Adrenal gland (tissue), 5 donors: ENCODE results near the gene ZNF837.

Experiments used
- POLR2A ChIP-seq, 2 donors: fragments of 450-650 bp; IDR thresholded peaks; one replicate each; pipeline ENCODE4 v1.6.1; 2017; ENCODE audit warnings: antibody characterized with exemption in 2 of 2, mild to moderate bottlenecking in 2 of 2, moderate library complexity in 1 of 2
- TF ChIP-seq, protein P1 (sequence below), 6 experiments: fragments of 450-650 bp in 4 of 6; fragments of 200-600 bp in 2 of 6; sonication (generic) in 1 of 6; IDR thresholded peaks; 1 replicate in 5 of 6; 2 replicates in 1 of 6; pipeline versions ENCODE4 v1.5.1 to v1.8.0; 2016 to 2021; ENCODE audit warnings: antibody characterized with exemption in 6 of 6, mild to moderate bottlenecking in 2 of 6, moderate library complexity in 1 of 6
- donor health status: DM: no; HTN: no; CAD: no.

DNA sequence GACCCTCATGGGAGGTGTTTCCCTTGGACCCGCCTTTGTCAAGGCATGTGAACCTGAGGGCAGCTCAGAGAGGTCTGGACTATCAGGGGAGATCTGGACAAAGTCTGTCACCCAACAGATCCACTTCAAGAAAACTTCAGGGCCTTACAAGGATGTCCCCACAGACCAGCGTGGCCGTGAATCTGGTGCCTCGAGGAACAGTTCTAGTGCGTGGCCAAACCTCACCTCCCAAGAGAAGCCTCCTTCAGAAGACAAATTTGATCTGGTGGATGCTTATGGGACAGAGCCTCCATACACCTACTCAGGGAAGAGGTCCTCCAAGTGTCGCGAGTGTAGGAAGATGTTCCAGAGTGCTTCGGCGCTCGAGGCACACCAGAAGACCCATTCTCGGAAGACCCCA lies 42.5 kb downstream of the ZNF837 start:
- TF ChIP-seq, protein P1, sequence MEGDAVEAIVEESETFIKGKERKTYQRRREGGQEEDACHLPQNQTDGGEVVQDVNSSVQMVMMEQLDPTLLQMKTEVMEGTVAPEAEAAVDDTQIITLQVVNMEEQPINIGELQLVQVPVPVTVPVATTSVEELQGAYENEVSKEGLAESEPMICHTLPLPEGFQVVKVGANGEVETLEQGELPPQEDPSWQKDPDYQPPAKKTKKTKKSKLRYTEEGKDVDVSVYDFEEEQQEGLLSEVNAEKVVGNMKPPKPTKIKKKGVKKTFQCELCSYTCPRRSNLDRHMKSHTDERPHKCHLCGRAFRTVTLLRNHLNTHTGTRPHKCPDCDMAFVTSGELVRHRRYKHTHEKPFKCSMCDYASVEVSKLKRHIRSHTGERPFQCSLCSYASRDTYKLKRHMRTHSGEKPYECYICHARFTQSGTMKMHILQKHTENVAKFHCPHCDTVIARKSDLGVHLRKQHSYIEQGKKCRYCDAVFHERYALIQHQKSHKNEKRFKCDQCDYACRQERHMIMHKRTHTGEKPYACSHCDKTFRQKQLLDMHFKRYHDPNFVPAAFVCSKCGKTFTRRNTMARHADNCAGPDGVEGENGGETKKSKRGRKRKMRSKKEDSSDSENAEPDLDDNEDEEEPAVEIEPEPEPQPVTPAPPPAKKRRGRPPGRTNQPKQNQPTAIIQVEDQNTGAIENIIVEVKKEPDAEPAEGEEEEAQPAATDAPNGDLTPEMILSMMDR (IDR thresholded peaks at IDR 0.05) = no peak
- TF ChIP-seq POLR2A (IDR thresholded peaks at IDR 0.05) = no peak
